Activated T-cell treated with anti-CD3 and anti-CD28 coated beads, Interleukin-2, amount 50 U/mL, for 48 hours (primary cell): ENCODE measurements around the gene FAM78B.

Experiments used
- DNase-seq, 2 experiments: peaks; one replicate each; pipeline ENCODE4 v3.0.0-alpha.2; 2020

The FAM78B gene

GRCh38 chr1:166166698-166167571, at the start of gene FAM78B:
Gene FAM78B (minus strand): TSS chr1:166167001. CDS start chr1:166166248, 753 bp downstream.
- DNase-seq = peak; percentile 78 to 79

- no peak for DNase-seq
Measured at GRCh38 chr1:166202546-166202945, 35.7 kb upstream of the FAM78B start.

- DNase-seq = no peak
Measured at GRCh38 chr1:166200743-166201142, 33.9 kb upstream of the FAM78B start.

- no peak for DNase-seq
Measured at GRCh38 chr1:166197597-166197996, 30.8 kb upstream of the FAM78B start.

GRCh38 chr1:166197141-166197540, 30.3 kb upstream of the FAM78B start:
- no peak for DNase-seq

- DNase-seq = no peak
Measured at GRCh38 chr1:166193057-166193698, 26.4 kb upstream of the FAM78B start.

- DNase-seq = no peak
Measured at GRCh38 chr1:166190400-166190799, 23.6 kb upstream of the FAM78B start.

GRCh38 chr1:166189126-166189525, 22.3 kb upstream of the FAM78B start:
- no peak for DNase-seq

GRCh38 chr1:166185526-166185925, 18.7 kb upstream of the FAM78B start:
- no peak for DNase-seq

GRCh38 chr1:166184897-166185296, 18.1 kb upstream of the FAM78B start:
- DNase-seq = no peak

GRCh38 chr1:166184012-166184411, 17.2 kb upstream of the FAM78B start:
- no peak for DNase-seq

GRCh38 chr1:166182281-166182680, 15.5 kb upstream of the FAM78B start:
- no peak for DNase-seq

- DNase-seq = no peak
Measured at GRCh38 chr1:166176416-166176815, 9.6 kb upstream of the FAM78B start.

- no peak for DNase-seq
Measured at GRCh38 chr1:166175032-166175431, 8.2 kb upstream of the FAM78B start.

GRCh38 chr1:166174108-166174507, 7.3 kb upstream of the FAM78B start:
- no peak for DNase-seq

GRCh38 chr1:166172106-166172505, 5.3 kb upstream of the FAM78B start:
- DNase-seq = no peak

GRCh38 chr1:166170726-166171125, 3.9 kb upstream of the FAM78B start:
- DNase-seq = no peak

- DNase-seq = no peak
Measured at GRCh38 chr1:166170075-166170474, 3.3 kb upstream of the FAM78B start.

GRCh38 chr1:166169182-166169581, 2.4 kb upstream of the FAM78B start:
- no peak for DNase-seq

GRCh38 chr1:166167572-166167925, 748 bp upstream of the FAM78B start:
- no peak for DNase-seq

- peak in 1 of 2 experiments; percentile 21 for DNase-seq
Measured at GRCh38 chr1:166166329-166166697, 488 bp downstream of the FAM78B start.

GRCh38 chr1:166165661-166166328, 1.0 kb downstream of the FAM78B start:
- DNase-seq = peak; percentile 31 to 35

GRCh38 chr1:166164995-166165660, 1.7 kb downstream of the FAM78B start:
- DNase-seq = peak; percentile 47 to 49
